Upper lobe of left lung (tissue), 4 donors: ENCODE results near the gene PALM3.

Source experiments
- CTCF ChIP-seq, 6 experiments: fragments of 450-650 bp in 4 of 6; fragments of 200-600 bp in 2 of 6; sonication (generic) in 2 of 6; IDR thresholded peaks; one replicate each; pipeline ENCODE4 v1.5.1; 2016 to 2019; ENCODE audit warnings: antibody characterized with exemption in 6 of 6
- EP300 ChIP-seq, 4 donors: sonication (generic); formaldehyde crosslinking; IDR thresholded peaks; one replicate each; pipeline ENCODE4 v1.5.1; 2017; ENCODE audit warnings: antibody characterized with exemption in 4 of 4, control low read depth in 2 of 4
- POLR2A ChIP-seq, 4 donors: fragments of 450-650 bp; IDR thresholded peaks; one replicate each; pipeline ENCODE4 v1.5.1; 2016 to 2017; ENCODE audit warnings: antibody characterized with exemption in 4 of 4, mild to moderate bottlenecking in 2 of 4
- POLR2AphosphoS5 ChIP-seq, 2 donors: sonication (generic); formaldehyde crosslinking; IDR thresholded peaks; one replicate each; pipeline ENCODE4 v1.5.1; 2017; ENCODE audit warnings: antibody characterized with exemption in 2 of 2

DNA sequence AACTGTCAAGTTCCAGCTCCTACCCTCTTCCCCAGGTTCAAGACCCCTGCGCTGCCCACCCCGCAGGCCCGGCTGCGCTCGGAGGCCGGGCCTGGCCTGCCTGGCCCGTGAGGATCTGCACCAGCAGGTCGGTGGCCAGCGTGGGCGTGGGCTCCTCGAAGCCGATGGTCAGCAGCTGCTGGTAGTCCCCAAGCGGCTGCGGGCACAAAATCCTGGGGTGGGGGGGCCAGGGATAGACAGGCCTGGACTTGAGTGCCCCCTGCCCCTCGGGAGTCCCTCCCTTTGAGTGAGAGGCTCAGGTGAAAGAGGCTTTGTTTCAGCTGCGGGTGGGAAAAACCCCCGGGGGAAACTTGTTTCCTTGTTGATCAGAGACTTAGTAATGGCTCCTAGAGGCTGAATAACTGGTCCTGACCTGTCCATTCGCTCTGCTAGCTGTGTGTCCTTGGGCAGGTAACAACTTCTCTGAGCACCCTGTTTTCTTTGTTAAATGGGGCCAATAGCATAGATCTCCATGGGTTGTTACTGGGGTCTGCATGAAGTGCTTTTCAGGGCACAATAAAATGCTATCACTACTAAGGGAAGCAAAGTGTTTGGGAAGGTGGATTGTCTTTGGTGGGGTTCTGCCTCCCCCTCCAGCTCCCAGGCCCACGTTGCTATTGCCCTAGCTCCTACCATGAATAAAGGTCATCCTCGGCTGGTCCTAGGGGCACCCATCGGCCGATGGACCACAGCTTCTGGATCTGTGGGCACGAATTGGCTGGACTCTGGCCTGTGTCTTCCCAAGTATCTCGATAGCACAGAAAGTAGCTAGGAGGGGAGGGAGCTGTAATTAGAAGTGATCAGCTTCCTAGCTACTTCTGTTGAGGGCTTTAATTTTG, 20.2 kb upstream of the PALM3 start:
- TF ChIP-seq CTCF (IDR thresholded peaks at IDR 0.05): no peak
- no peak for TF ChIP-seq POLR2AphosphoS5 (IDR thresholded peaks at IDR 0.05)
- no peak for TF ChIP-seq EP300 (IDR thresholded peaks at IDR 0.05)
- peak in 1 of 4 donors; percentile 0 for TF ChIP-seq POLR2A (IDR thresholded peaks at IDR 0.05)
